K562 (cell line): Measurements from ENCODE around the gene S100A10. TPM values are rescaled to one million over a fixed set of nuclear protein-coding genes. Genes with fewer than 3 reads are reported as not detected.

Source experiments
- BHLHE40 ChIP-seq: IDR thresholded peaks from 2 replicates; pipeline ENCODE4 v1.6.1; 2011; ENCODE audit warnings: low read length, improper control_type of control experiment
- CBX1 ChIP-seq: sonication (generic); IDR thresholded peaks from 2 replicates; pipeline ENCODE4 v1.6.1; 2016; ENCODE audit warnings: antibody characterized with exemption, low read depth, mild to moderate bottlenecking
- CREB1 ChIP-seq, 2 experiments: sonication (generic) in 1 of 2; formaldehyde crosslinking in 1 of 2; IDR thresholded peaks; 2 replicates each; pipeline versions ENCODE4 v1.6.1 to v1.8.0; 2012 to 2022; ENCODE audit warnings: inconsistent platforms in 1 of 2, mild to moderate bottlenecking in 1 of 2, missing genetic modification reagents in 1 of 2, moderate library complexity in 1 of 2
- CREB3L1 ChIP-seq: fragments of 450-650 bp; IDR thresholded peaks from 2 replicates; pipeline ENCODE4 v1.6.1; 2014; ENCODE audit warnings: low read depth, mild to moderate bottlenecking, moderate library complexity, borderline replicate concordance
- KDM2B ChIP-seq: fragments of 250-450 bp; sonication (Bioruptor Pico); IDR thresholded peaks from 2 replicates; pipeline ENCODE4 v1.8.0; 2021; ENCODE audit warnings: mild to moderate bottlenecking, moderate library complexity
- LARP7 ChIP-seq: fragments of 450-650 bp; IDR thresholded peaks from 2 replicates; pipeline ENCODE4 v1.6.1; 2016
- PBX2 ChIP-seq, 2 experiments: IDR thresholded peaks in 1 of 2; conservative IDR thresholded peaks in 1 of 2; 2 replicates each; pipeline ENCODE4 v1.6.1; 2016; ENCODE audit warnings: low read depth in 2 of 2, mild to moderate bottlenecking in 1 of 2, missing compliant biosample characterization in 1 of 2, missing genetic modification characterization in 1 of 2, moderate library complexity in 1 of 2
- PURB ChIP-seq: sonication (generic); formaldehyde crosslinking; IDR thresholded peaks from 2 replicates; pipeline ENCODE4 v1.9.0; 2021; ENCODE audit warnings: low read depth, mild to moderate bottlenecking, missing genetic modification reagents
- RAD51 ChIP-seq: fragments of 450-650 bp; IDR thresholded peaks from 2 replicates; pipeline ENCODE4 v1.7.1; 2016; ENCODE audit warnings: low read depth, mild to moderate bottlenecking, borderline replicate concordance
- USF1 ChIP-seq: sonication (generic); formaldehyde crosslinking; IDR thresholded peaks from 2 replicates; pipeline ENCODE4 v1.9.0; 2022; ENCODE audit warnings: mild to moderate bottlenecking, missing genetic modification reagents
- ZNF699 ChIP-seq: fragments of 250-450 bp; sonication (Bioruptor Pico); IDR thresholded peaks from 2 replicates; pipeline ENCODE4 v1.8.0; 2021; ENCODE audit warnings: mild to moderate bottlenecking, moderate library complexity; ENCODE audit not compliant: insufficient replicate concordance
- polyA plus RNA-seq, 8 experiments: library from polyadenylated mRNA; depleted of rRNA in 4 of 8; stranded (reverse) in 5 of 8; unstranded in 3 of 8; fragments of >200 nt; fragmentation: Nextera tagmentation in 2 of 8; fragmentation: Illumina TruSeq in 1 of 8; extraction: Ambion mirVana in 2 of 8; extraction: Trizol in 1 of 8; gene quantifications; 2 replicates each; pipeline versions ENCODE4 v1.2.1 to v1.2.3, GENCODE V29; 2011 to 2014; ENCODE audit warnings: inconsistent platforms in 1 of 8, missing spikeins in 1 of 8
- total RNA-seq, 7 experiments: library from RNA; depleted of rRNA in 6 of 7; stranded (reverse); fragments of >200 nt in 6 of 7; fragmentation: Illumina TruSeq in 2 of 7; extraction: Trizol in 2 of 7; gene quantifications; 2 replicates each; pipeline versions ENCODE4 v1.2.1 to v1.2.3, GENCODE V29; 2011 to 2021; ENCODE audit warnings: low replicate concordance in 1 of 7
- TF ChIP-seq, protein P1 (sequence below): sonication (generic); formaldehyde crosslinking; IDR thresholded peaks from 2 replicates; pipeline ENCODE4 v1.8.1; 2023; ENCODE audit warnings: mild to moderate bottlenecking, missing genetic modification reagents, moderate library complexity
- TF ChIP-seq, protein P2 (sequence below): fragments of 250-450 bp; sonication (Bioruptor Pico); IDR thresholded peaks from 2 replicates; pipeline ENCODE4 v1.4.0; 2020; ENCODE audit warnings: mild to moderate bottlenecking, moderate library complexity, borderline replicate concordance

S100A10 gene
- total and polyA plus RNA-seq, 9 of the 15 experiments (the other 6 are each of a cell fraction or from before 2014, with no cell fraction given): 0.32 to 1.6 (median 0.50) TPM; not detected in 3

- TF ChIP-seq RAD51 (no peak), PURB (CRISPR knock-in tag) (no peak), CREB3L1 (no peak), KDM2B (CRISPR knock-in tag) (no peak), CREB1 (IDR thresholded peaks at IDR 0.05) (no peak), CREB1 (CRISPR knock-in tag; IDR thresholded peaks at IDR 0.05) (no peak), CBX1 (no peak), ZNF699 (CRISPR knock-in tag) (no peak), PBX2 (CRISPR knock-in tag; IDR thresholded peaks at IDR 0.05; ENCODE audit: low read depth) (no peak), PBX2 (tag; conservative IDR thresholded peaks at IDR 0.05; ENCODE audit: low read depth) (no peak), LARP7 (no peak), BHLHE40 (no peak), USF1 (CRISPR knock-in tag) (no peak)
- TF ChIP-seq, protein P1, sequence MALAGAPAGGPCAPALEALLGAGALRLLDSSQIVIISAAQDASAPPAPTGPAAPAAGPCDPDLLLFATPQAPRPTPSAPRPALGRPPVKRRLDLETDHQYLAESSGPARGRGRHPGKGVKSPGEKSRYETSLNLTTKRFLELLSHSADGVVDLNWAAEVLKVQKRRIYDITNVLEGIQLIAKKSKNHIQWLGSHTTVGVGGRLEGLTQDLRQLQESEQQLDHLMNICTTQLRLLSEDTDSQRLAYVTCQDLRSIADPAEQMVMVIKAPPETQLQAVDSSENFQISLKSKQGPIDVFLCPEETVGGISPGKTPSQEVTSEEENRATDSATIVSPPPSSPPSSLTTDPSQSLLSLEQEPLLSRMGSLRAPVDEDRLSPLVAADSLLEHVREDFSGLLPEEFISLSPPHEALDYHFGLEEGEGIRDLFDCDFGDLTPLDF (CRISPR knock-in tag): no peak
- TF ChIP-seq, protein P2, sequence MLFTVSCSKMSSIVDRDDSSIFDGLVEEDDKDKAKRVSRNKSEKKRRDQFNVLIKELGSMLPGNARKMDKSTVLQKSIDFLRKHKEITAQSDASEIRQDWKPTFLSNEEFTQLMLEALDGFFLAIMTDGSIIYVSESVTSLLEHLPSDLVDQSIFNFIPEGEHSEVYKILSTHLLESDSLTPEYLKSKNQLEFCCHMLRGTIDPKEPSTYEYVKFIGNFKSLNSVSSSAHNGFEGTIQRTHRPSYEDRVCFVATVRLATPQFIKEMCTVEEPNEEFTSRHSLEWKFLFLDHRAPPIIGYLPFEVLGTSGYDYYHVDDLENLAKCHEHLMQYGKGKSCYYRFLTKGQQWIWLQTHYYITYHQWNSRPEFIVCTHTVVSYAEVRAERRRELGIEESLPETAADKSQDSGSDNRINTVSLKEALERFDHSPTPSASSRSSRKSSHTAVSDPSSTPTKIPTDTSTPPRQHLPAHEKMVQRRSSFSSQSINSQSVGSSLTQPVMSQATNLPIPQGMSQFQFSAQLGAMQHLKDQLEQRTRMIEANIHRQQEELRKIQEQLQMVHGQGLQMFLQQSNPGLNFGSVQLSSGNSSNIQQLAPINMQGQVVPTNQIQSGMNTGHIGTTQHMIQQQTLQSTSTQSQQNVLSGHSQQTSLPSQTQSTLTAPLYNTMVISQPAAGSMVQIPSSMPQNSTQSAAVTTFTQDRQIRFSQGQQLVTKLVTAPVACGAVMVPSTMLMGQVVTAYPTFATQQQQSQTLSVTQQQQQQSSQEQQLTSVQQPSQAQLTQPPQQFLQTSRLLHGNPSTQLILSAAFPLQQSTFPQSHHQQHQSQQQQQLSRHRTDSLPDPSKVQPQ: no peak
- TF ChIP-seq, all 486 proteins: peak for 0
Observed at GRCh38 chr1:151943591-151943990, 50.1 kb downstream of the S100A10 start (continued).
